Testis (tissue), 3 donors: Measurements from ENCODE around the gene HPSE2. TPM values are rescaled to one million over a fixed set of nuclear protein-coding genes. Genes with fewer than 3 reads are reported as not detected.

Experiments used
- DNase-seq: peaks from one replicate; pipeline ENCODE4 v3.0.0-alpha.2; 2019
- H3K27ac ChIP-seq, 2 donors: fragments of 200-600 bp; sonication (generic); one replicate each; pipeline ENCODE4 v1.5.1; 2019
- H3K27me3 ChIP-seq: fragments of 200-600 bp; sonication (generic); one replicate; pipeline ENCODE4 v1.5.1; 2019
- H3K36me3 ChIP-seq: fragments of 200-600 bp; sonication (generic); one replicate; pipeline ENCODE4 v1.5.1; 2017; ENCODE audit warnings: low read depth; ENCODE audit errors: missing control alignments
- H3K4me1 ChIP-seq: fragments of 200-600 bp; sonication (generic); one replicate; pipeline ENCODE4 v1.5.1; 2019
- H3K4me3 ChIP-seq, 2 donors: fragments of 200-600 bp; sonication (generic); one replicate each; pipeline ENCODE4 v1.5.1; 2017 to 2019
- H3K9me3 ChIP-seq: fragments of 200-600 bp; sonication (generic); one replicate; pipeline ENCODE4 v1.5.1; 2017
- CTCF ChIP-seq, 3 experiments: fragments of 450-650 bp in 2 of 3; fragments of 200-600 bp in 1 of 3; sonication (generic) in 1 of 3; IDR thresholded peaks; one replicate each; pipeline ENCODE4 v1.5.1; 2016 to 2019; ENCODE audit warnings: antibody characterized with exemption in 3 of 3, mild to moderate bottlenecking in 2 of 3, moderate library complexity in 1 of 3
- POLR2A ChIP-seq: fragments of 450-650 bp; IDR thresholded peaks from one replicate; pipeline ENCODE4 v1.6.1; 2017; ENCODE audit warnings: antibody characterized with exemption, mild to moderate bottlenecking, moderate library complexity
- WGBS, 2 donors: methylation state at CpG; one replicate each; pipeline ENCODE4 v1.1.5; 2018; 5-methylcytosine and 5-hydroxymethylcytosine counted together
- intact Hi-C: fragments of 100-400 bp; cut with DNase I; formaldehyde crosslinking; loops from one replicate; pipeline ENCODE4 v1.15.1; 2023; ENCODE audit warnings: low total_unique reads
- polyA plus RNA-seq: library from polyadenylated mRNA; stranded (reverse); fragments of 350-450 nt; fragmentation: Illumina TruSeq; extraction: RNeasy Lipid Tissue Mini Kit (QIAGEN cat#74804); gene quantifications from one replicate; pipeline ENCODE4 v1.2.3, GENCODE V29; 2014; ENCODE audit warnings: low read depth, low replicate concordance; ENCODE audit not compliant: insufficient read depth
- total RNA-seq, 2 donors: library from RNA; depleted of rRNA; stranded (reverse); fragments of >200 nt; gene quantifications; one replicate each; pipeline ENCODE4 v1.2.3, GENCODE V29; 2016

The HPSE2 gene
- total and polyA plus RNA-seq, 3 donors from 2014 or later, result 1.7 to 4.1 (median 2.5) TPM

GRCh38 chr10:99234041-99234790 lies 1.4 kb downstream of the HPSE2 start:
- DNase-seq, result peak; percentile 70
- Histone ChIP-seq H3K4me1 (peaks cover 9% of the 10 kb centered on the region), H3K9me3 (no peaks in the 10 kb centered on the region), H3K27ac (no peak overlapping the region), H3K4me3 (peak overlapping the region; percentile 33 to 50), H3K36me3 (no peaks in the 10 kb centered on the region), H3K27me3 (peaks cover 4% of the 10 kb centered on the region)
- TF ChIP-seq POLR2A (no peak), CTCF (IDR thresholded peaks at IDR 0.05) (no peak)
- 1 to 3% methylated on average over 47 to 49 of the region's 49 CpGs for WGBS, 2 donors
- intact Hi-C loops, result no loop called here

GRCh38 chr10:99233689-99234037 lies 2.0 kb downstream of the HPSE2 start:
- intact Hi-C loops, result no loop called here
- Histone ChIP-seq H3K9me3 (no peaks in the 10 kb centered on the region), H3K4me1 (peaks cover 9% of the 10 kb centered on the region), H3K4me3 (peak overlapping the region in 1 of 2 donors; percentile 50), H3K27me3 (peaks cover 4% of the 10 kb centered on the region), H3K36me3 (no peaks in the 10 kb centered on the region), H3K27ac (no peak overlapping the region)
- no peak for DNase-seq
- WGBS, 2 donors, result 4 to 7% methylated on average over 17 to 18 of the region's 18 CpGs
- TF ChIP-seq POLR2A, result no peak
- TF ChIP-seq CTCF (IDR thresholded peaks at IDR 0.05), result no peak

GRCh38 chr10:99233000-99233688 lies 2.5 kb downstream of the HPSE2 start:
- Histone ChIP-seq H3K4me1 (peaks cover 9% of the 10 kb centered on the region), H3K9me3 (no peaks in the 10 kb centered on the region), H3K27ac (no peak overlapping the region), H3K36me3 (no peaks in the 10 kb centered on the region), H3K4me3 (peak overlapping the region in 1 of 2 donors; percentile 50), H3K27me3 (peaks cover 4% of the 10 kb centered on the region)
- TF ChIP-seq CTCF (IDR thresholded peaks at IDR 0.05) (no peak), POLR2A (no peak)
- no peak for DNase-seq
- intact Hi-C loops, result no loop called here
- 12 to 15% methylated on average over 18 of the region's 18 CpGs for WGBS, 2 donors

- H3K27me3 ChIP-seq, result peaks cover 4% of the 10 kb centered on the region
- H3K27ac ChIP-seq, result no peak overlapping the region
- H3K4me1 ChIP-seq, result peaks cover 9% of the 10 kb centered on the region
- peak overlapping the region in 1 of 2 donors; percentile 37 for H3K4me3 ChIP-seq
- no peaks in the 10 kb centered on the region for H3K36me3 ChIP-seq
- 2 to 3% methylated on average over 24 to 48 of the region's 49 CpGs for WGBS, 2 donors
- DNase-seq, result no peak
- H3K9me3 ChIP-seq, result no peaks in the 10 kb centered on the region
- intact Hi-C loops, result no loop called here
- no peak for TF ChIP-seq POLR2A
- TF ChIP-seq CTCF (IDR thresholded peaks at IDR 0.05), result no peak
These were observed 3.2 kb downstream of the HPSE2 start for GRCh38 chr10:99232360-99232999.
